Uterus (tissue), 4 donors: ENCODE results near the gene ABCG4. TPM values are rescaled to one million over a fixed set of nuclear protein-coding genes. Genes with fewer than 3 reads are reported as not detected.

Source experiments
- DNase-seq, 2 donors: peaks; one replicate each; pipeline ENCODE4 v3.0.0-alpha.2; 2019 to 2020
- H3K27ac ChIP-seq, 2 donors: fragments of 200-600 bp; sonication (generic); 1 replicate in 1 of 2; 2 replicates in 1 of 2; pipeline ENCODE4 v1.5.1; 2016 to 2018
- H3K27me3 ChIP-seq, 2 donors: fragments of 200-600 bp; sonication (generic); one replicate each; pipeline ENCODE4 v1.5.1; 2018 to 2019; ENCODE audit warnings: control low read depth in 1 of 2
- H3K36me3 ChIP-seq, 2 donors: fragments of 200-600 bp; sonication (generic); one replicate each; pipeline ENCODE4 v1.5.1; 2019; ENCODE audit warnings: control low read depth in 1 of 2
- H3K4me1 ChIP-seq, 2 donors: fragments of 200-600 bp; sonication (generic); one replicate each; pipeline ENCODE4 v1.5.1; 2018 to 2019; ENCODE audit warnings: control low read depth in 1 of 2
- H3K4me3 ChIP-seq, 2 donors: fragments of 200-600 bp; sonication (generic); 1 replicate in 1 of 2; 2 replicates in 1 of 2; pipeline ENCODE4 v1.5.1; 2018 to 2019; ENCODE audit warnings: mild to moderate bottlenecking in 1 of 2
- H3K9me3 ChIP-seq, 2 donors: fragments of 200-600 bp; sonication (generic); one replicate each; pipeline ENCODE4 v1.5.1; 2019; ENCODE audit warnings: control low read depth in 1 of 2
- CTCF ChIP-seq, 4 experiments: fragments of 200-600 bp in 2 of 4; fragments of 450-650 bp in 2 of 4; sonication (generic) in 2 of 4; IDR thresholded peaks; one replicate each; pipeline ENCODE4 v1.5.1; 2016 to 2019; ENCODE audit warnings: antibody characterized with exemption in 4 of 4, mild to moderate bottlenecking in 2 of 4, moderate library complexity in 1 of 4
- POLR2A ChIP-seq, 2 donors: fragments of 450-650 bp; IDR thresholded peaks; one replicate each; pipeline ENCODE4 v1.6.1; 2016; ENCODE audit warnings: antibody characterized with exemption in 2 of 2, mild to moderate bottlenecking in 1 of 2, moderate library complexity in 1 of 2
- intact Hi-C: fragments of 100-400 bp; cut with DNase I; formaldehyde crosslinking; loops from one replicate; pipeline ENCODE4 v1.15.1; 2023; ENCODE audit warnings: low total_unique reads
- total RNA-seq, 4 donors: library from RNA; depleted of rRNA in 3 of 4; stranded (reverse); fragments of >200 nt in 3 of 4; gene quantifications; one replicate each; pipeline versions ENCODE4 v1.1.0 to v1.2.4, GENCODE V29; 2014 to 2023
- donor health status: DM: yes; HTN: yes; CAD: no.

The ABCG4 gene
- total RNA-seq, 4 donors from 2014 or later: 0.55 to 2.7 TPM; not detected in 2

GRCh38 chr11:119116601-119117000 is 32.3 kb upstream of the ABCG4 start:
- Histone ChIP-seq H3K9me3 (no peaks in the 10 kb centered on the region), H3K4me1 (no peaks in the 10 kb centered on the region), H3K27ac (no peak overlapping the region), H3K27me3 (no peaks in the 10 kb centered on the region), H3K36me3 (no peaks in the 10 kb centered on the region), H3K4me3 (no peak overlapping the region)
- intact Hi-C loops: no loop called here
- TF ChIP-seq CTCF (IDR thresholded peaks at IDR 0.05): no peak
- no peak for TF ChIP-seq POLR2A (IDR thresholded peaks at IDR 0.05)
- no peak for DNase-seq

- H3K36me3 ChIP-seq: no peaks in the 10 kb centered on the region
- DNase-seq: no peak
- intact Hi-C loops: no loop called here
- no peaks in the 10 kb centered on the region for H3K27me3 ChIP-seq
- no peaks in the 10 kb centered on the region for H3K9me3 ChIP-seq
- H3K4me1 ChIP-seq: peaks cover 0 to 3% of the 10 kb centered on the region in 2 donors
- no peak for TF ChIP-seq CTCF (IDR thresholded peaks at IDR 0.05)
- TF ChIP-seq POLR2A (IDR thresholded peaks at IDR 0.05): no peak
- H3K4me3 ChIP-seq: no peak overlapping the region
- no peak overlapping the region for H3K27ac ChIP-seq
Observed at GRCh38 chr11:119117004-119117706, 31.7 kb upstream of the ABCG4 start.

GRCh38 chr11:119118227-119118626 is 30.6 kb upstream of the ABCG4 start:
- intact Hi-C loops: no loop called here
- Histone ChIP-seq H3K4me3 (no peak overlapping the region), H3K27ac (no peak overlapping the region), H3K27me3 (no peaks in the 10 kb centered on the region), H3K36me3 (no peaks in the 10 kb centered on the region), H3K9me3 (no peaks in the 10 kb centered on the region), H3K4me1 (peaks cover 0 to 10% of the 10 kb centered on the region in 2 donors)
- no peak for DNase-seq
- TF ChIP-seq POLR2A (IDR thresholded peaks at IDR 0.05) (no peak), CTCF (IDR thresholded peaks at IDR 0.05) (no peak)

GRCh38 chr11:119118946-119119345 is 29.9 kb upstream of the ABCG4 start:
- TF ChIP-seq POLR2A (IDR thresholded peaks at IDR 0.05): no peak
- no peak for TF ChIP-seq CTCF (IDR thresholded peaks at IDR 0.05)
- Histone ChIP-seq H3K9me3 (no peaks in the 10 kb centered on the region), H3K4me3 (no peak overlapping the region), H3K36me3 (no peaks in the 10 kb centered on the region), H3K27ac (no peak overlapping the region), H3K4me1 (peaks cover 0 to 10% of the 10 kb centered on the region in 2 donors), H3K27me3 (no peaks in the 10 kb centered on the region)
- intact Hi-C loops: no loop called here
- no peak for DNase-seq

GRCh38 chr11:119120639-119121007 is 28.2 kb upstream of the ABCG4 start:
- Histone ChIP-seq H3K36me3 (no peaks in the 10 kb centered on the region), H3K27ac (peak overlapping the region; percentile 81 to 85), H3K27me3 (no peaks in the 10 kb centered on the region), H3K4me3 (peak overlapping the region; percentile 29 to 91), H3K4me1 (peaks cover 0 to 10% of the 10 kb centered on the region in 2 donors), H3K9me3 (no peaks in the 10 kb centered on the region)
- TF ChIP-seq POLR2A (IDR thresholded peaks at IDR 0.05) (no peak), CTCF (IDR thresholded peaks at IDR 0.05) (no peak)
- intact Hi-C loops: no loop called here
- peak in 1 of 2 donors; percentile 50 for DNase-seq
